Loucy (cell line): ENCODE data around the gene HADHA.

ENCODE experiments used
- H2AFZ ChIP-seq: fragments of 200-600 bp; sonication (generic); 2 replicates; pipeline ENCODE4 v1.6.0; 2016; ENCODE audit warnings: antibody characterized with exemption, mild to moderate bottlenecking, low read length, moderate library complexity
- H3F3A ChIP-seq: fragments of 200-600 bp; 2 replicates; pipeline ENCODE4 v1.6.0; 2016; ENCODE audit warnings: antibody characterized with exemption, low read depth, mild to moderate bottlenecking
- H3K27me3 ChIP-seq: fragments of 200-600 bp; sonication (generic); 2 replicates; pipeline ENCODE4 v1.6.1; 2014; ENCODE audit warnings: low read length, mild to moderate bottlenecking; ENCODE audit not compliant: insufficient read depth, poor library complexity, severe bottlenecking
- H3K36me3 ChIP-seq: fragments of 200-600 bp; sonication (generic); 2 replicates; pipeline ENCODE4 v1.6.1; 2016; ENCODE audit warnings: low read length; ENCODE audit not compliant: insufficient read depth
- H3K4me1 ChIP-seq: fragments of 200-600 bp; sonication (generic); 2 replicates; pipeline ENCODE4 v1.5.1; 2014; ENCODE audit warnings: low read length, mild to moderate bottlenecking; ENCODE audit not compliant: insufficient read depth, poor library complexity, severe bottlenecking
- H3K4me2 ChIP-seq: fragments of 200-600 bp; sonication (generic); 2 replicates; pipeline ENCODE4 v1.6.0; 2014; ENCODE audit warnings: antibody characterized with exemption, low read length, low read depth, mild to moderate bottlenecking; ENCODE audit not compliant: poor library complexity, severe bottlenecking
- H3K4me3 ChIP-seq: fragments of 200-600 bp; sonication (generic); 2 replicates; pipeline ENCODE4 v1.5.1; 2014; ENCODE audit warnings: low read length, mild to moderate bottlenecking, mixed read lengths; ENCODE audit not compliant: poor library complexity, severe bottlenecking
- H3K79me2 ChIP-seq: fragments of 200-600 bp; sonication (generic); 2 replicates; pipeline ENCODE4 v1.6.1; 2014; ENCODE audit warnings: low read length; ENCODE audit not compliant: insufficient read depth
- H3K9ac ChIP-seq: fragments of 200-600 bp; sonication (generic); 2 replicates; pipeline ENCODE4 v1.6.0; 2014; ENCODE audit warnings: mild to moderate bottlenecking, low read depth, low read length, moderate library complexity; ENCODE audit not compliant: poor library complexity, severe bottlenecking
- H3K9me2 ChIP-seq: fragments of 200-600 bp; sonication (generic); replicated peaks from 2 replicates; pipeline ENCODE4 v1.6.1; 2016; ENCODE audit warnings: low read depth, low read length, mixed read lengths
- H3K9me3 ChIP-seq: fragments of 200-600 bp; sonication (generic); 2 replicates; pipeline ENCODE4 v1.6.1; 2014; ENCODE audit warnings: mild to moderate bottlenecking, antibody characterized with exemption, low read length, low read depth; ENCODE audit not compliant: insufficient read depth
- H4K20me1 ChIP-seq: fragments of 200-600 bp; sonication (generic); 2 replicates; pipeline ENCODE4 v1.6.0; 2014; ENCODE audit warnings: antibody characterized with exemption, low read length, mild to moderate bottlenecking; ENCODE audit not compliant: insufficient read depth, poor library complexity, severe bottlenecking
- EZH2phosphoT487 ChIP-seq: fragments of 200-600 bp; IDR thresholded peaks from 2 replicates; pipeline ENCODE4 v1.6.1; 2018; ENCODE audit warnings: antibody characterized with exemption, mild to moderate bottlenecking, moderate library complexity, borderline replicate concordance
- TF ChIP-seq, protein P1 (sequence below): fragments of 200-600 bp; sonication (generic); conservative IDR thresholded peaks from 2 replicates; pipeline ENCODE4 v1.5.1; 2014; ENCODE audit warnings: mild to moderate bottlenecking, antibody characterized with exemption, low read length

The HADHA gene

DNA sequence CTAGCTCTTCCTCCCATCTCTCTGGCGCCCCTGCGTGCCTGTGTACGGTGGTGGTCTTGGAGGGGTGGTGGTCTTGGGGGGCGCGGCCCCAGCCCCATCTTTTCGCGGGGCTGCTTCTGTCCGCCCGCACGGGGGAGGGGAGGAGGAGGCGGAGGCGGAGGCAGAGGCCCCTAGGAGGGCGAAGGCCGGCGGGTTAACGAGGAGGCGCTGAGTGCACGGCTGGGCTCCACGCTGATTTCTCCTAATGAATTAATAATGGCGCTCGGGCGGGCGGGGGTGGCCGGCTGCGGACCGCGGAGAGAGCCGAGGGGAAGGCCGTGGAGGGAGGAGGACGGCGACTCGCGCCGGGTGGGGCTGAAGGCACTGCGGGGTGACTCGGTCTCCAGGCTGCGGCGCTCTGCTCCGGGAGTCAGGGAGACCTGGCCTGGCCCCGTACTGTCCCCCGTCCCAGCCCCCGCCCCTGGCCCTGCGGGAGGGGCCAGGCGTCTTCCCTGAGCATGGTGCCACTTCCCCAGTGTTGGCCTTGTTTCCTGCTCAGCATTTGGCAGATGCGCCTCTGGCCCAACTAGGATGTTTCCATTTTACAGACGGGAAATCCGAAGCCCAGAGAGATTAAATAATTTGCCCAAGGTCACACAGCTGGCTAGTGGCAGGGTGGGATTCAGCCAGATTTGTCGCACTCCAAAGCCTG lies 65.5 kb downstream of the HADHA start:
- H2AFZ ChIP-seq, result no peak overlapping the region
- TF ChIP-seq, protein P1, sequence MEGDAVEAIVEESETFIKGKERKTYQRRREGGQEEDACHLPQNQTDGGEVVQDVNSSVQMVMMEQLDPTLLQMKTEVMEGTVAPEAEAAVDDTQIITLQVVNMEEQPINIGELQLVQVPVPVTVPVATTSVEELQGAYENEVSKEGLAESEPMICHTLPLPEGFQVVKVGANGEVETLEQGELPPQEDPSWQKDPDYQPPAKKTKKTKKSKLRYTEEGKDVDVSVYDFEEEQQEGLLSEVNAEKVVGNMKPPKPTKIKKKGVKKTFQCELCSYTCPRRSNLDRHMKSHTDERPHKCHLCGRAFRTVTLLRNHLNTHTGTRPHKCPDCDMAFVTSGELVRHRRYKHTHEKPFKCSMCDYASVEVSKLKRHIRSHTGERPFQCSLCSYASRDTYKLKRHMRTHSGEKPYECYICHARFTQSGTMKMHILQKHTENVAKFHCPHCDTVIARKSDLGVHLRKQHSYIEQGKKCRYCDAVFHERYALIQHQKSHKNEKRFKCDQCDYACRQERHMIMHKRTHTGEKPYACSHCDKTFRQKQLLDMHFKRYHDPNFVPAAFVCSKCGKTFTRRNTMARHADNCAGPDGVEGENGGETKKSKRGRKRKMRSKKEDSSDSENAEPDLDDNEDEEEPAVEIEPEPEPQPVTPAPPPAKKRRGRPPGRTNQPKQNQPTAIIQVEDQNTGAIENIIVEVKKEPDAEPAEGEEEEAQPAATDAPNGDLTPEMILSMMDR, result no peak
- TF ChIP-seq EZH2phosphoT487, result no peak

GRCh38 chr2:26178246-26178645 lies 66.2 kb downstream of the HADHA start:
- Histone ChIP-seq H3K79me2 (no peaks in the 10 kb centered on the region), H4K20me1 (no peaks in the 10 kb centered on the region), H3K4me3 (no peak overlapping the region), H3F3A (no peaks in the 10 kb centered on the region), H3K9me3 (no peaks in the 10 kb centered on the region), H3K36me3 (no peaks in the 10 kb centered on the region), H3K4me1 (no peaks in the 10 kb centered on the region), H2AFZ (no peak overlapping the region), H3K9me2 (no peaks in the 10 kb centered on the region), H3K9ac (no peak overlapping the region), H3K4me2 (no peak overlapping the region), H3K27me3 (no peaks in the 10 kb centered on the region)
- TF ChIP-seq EZH2phosphoT487, result no peak
- TF ChIP-seq, protein P1, result no peak

More for the DNA sequence above, 65.5 kb downstream of the HADHA start:
- no peaks in the 10 kb centered on the region for H3F3A ChIP-seq
- H3K27me3 ChIP-seq, result no peaks in the 10 kb centered on the region
- no peak overlapping the region for H3K4me2 ChIP-seq
- no peaks in the 10 kb centered on the region for H3K79me2 ChIP-seq
- H3K4me1 ChIP-seq, result no peaks in the 10 kb centered on the region
- H3K9me2 ChIP-seq, result no peaks in the 10 kb centered on the region
- no peak overlapping the region for H3K4me3 ChIP-seq
- H4K20me1 ChIP-seq, result no peaks in the 10 kb centered on the region
- H3K9me3 ChIP-seq, result no peaks in the 10 kb centered on the region
- no peak overlapping the region for H3K9ac ChIP-seq
- no peaks in the 10 kb centered on the region for H3K36me3 ChIP-seq

DNA sequence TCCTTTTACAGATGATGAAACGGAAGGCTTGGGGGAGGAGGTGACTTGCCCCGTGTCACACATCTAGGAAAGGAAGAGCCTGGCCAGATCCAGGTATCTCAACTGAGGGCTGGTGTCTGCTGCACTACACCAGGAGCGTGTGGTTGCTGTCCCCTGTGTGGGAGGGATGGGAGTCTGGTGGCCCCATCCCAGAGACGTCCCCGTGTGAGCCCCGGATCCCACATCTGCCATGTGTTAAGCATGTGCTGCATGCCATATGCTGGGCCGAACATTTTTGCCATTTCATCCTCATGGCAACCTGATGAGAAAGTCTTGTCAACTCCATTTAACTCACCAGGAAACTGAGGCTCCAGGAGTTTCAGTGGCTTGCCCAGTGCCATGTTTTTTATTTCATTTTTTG lies 67.3 kb downstream of the HADHA start:
- no peak overlapping the region for H3K4me3 ChIP-seq
- no peaks in the 10 kb centered on the region for H3K4me1 ChIP-seq
- no peaks in the 10 kb centered on the region for H3K27me3 ChIP-seq
- no peak overlapping the region for H3K9ac ChIP-seq
- no peaks in the 10 kb centered on the region for H3F3A ChIP-seq
- H4K20me1 ChIP-seq, result no peaks in the 10 kb centered on the region
- H3K9me2 ChIP-seq, result no peaks in the 10 kb centered on the region
- TF ChIP-seq EZH2phosphoT487, result no peak
- TF ChIP-seq, protein P1, result no peak
- H2AFZ ChIP-seq, result no peak overlapping the region
- no peaks in the 10 kb centered on the region for H3K36me3 ChIP-seq
- no peaks in the 10 kb centered on the region for H3K9me3 ChIP-seq
- no peak overlapping the region for H3K4me2 ChIP-seq
- no peaks in the 10 kb centered on the region for H3K79me2 ChIP-seq
